Spleen (tissue), 11 donors: Measurements from ENCODE around the gene NUP210. TPM values are rescaled to one million over a fixed set of nuclear protein-coding genes. Genes with fewer than 3 reads are reported as not detected.

Source experiments
- DNase-seq: peaks from one replicate; pipeline ENCODE4 v3.0.0-alpha.2; 2020
- H3K27ac ChIP-seq, 8 donors: fragments of 200-600 bp; sonication (generic) in 7 of 8; 1 replicate in 4 of 8; 2 replicates in 4 of 8; pipeline versions ENCODE4 v1.5.0 to v1.8.0; 2016 to 2021; ENCODE audit warnings: inconsistent platforms in 4 of 8, mild to moderate bottlenecking in 4 of 8, moderate library complexity in 1 of 8
- H3K27me3 ChIP-seq, 7 donors: fragments of 200-600 bp; sonication (generic) in 6 of 7; replicated peaks in 1 of 7; 1 replicate in 4 of 7; 2 replicates in 3 of 7; pipeline versions ENCODE4 v1.5.0 to v1.8.0; 2016 to 2021; ENCODE audit warnings: inconsistent platforms in 3 of 7, mild to moderate bottlenecking in 1 of 7
- H3K36me3 ChIP-seq, 6 donors: fragments of 200-600 bp; sonication (generic) in 5 of 6; 1 replicate in 4 of 6; 2 replicates in 2 of 6; pipeline versions ENCODE4 v1.5.0 to v1.8.0; 2016 to 2021; ENCODE audit warnings: inconsistent platforms in 2 of 6
- H3K4me1 ChIP-seq, 6 donors: fragments of 200-600 bp; sonication (generic) in 5 of 6; 1 replicate in 3 of 6; 2 replicates in 3 of 6; pipeline versions ENCODE4 v1.5.0 to v1.8.0; 2016 to 2021; ENCODE audit warnings: inconsistent platforms in 3 of 6
- H3K4me3 ChIP-seq, 8 donors: fragments of 200-600 bp; sonication (generic) in 7 of 8; 1 replicate in 4 of 8; 2 replicates in 4 of 8; pipeline versions ENCODE4 v1.5.0 to v1.8.0; 2016 to 2021; ENCODE audit warnings: inconsistent platforms in 4 of 8, mild to moderate bottlenecking in 4 of 8, moderate library complexity in 2 of 8
- H3K9me3 ChIP-seq, 8 donors: fragments of 200-600 bp; sonication (generic) in 7 of 8; 1 replicate in 4 of 8; 2 replicates in 4 of 8; pipeline versions ENCODE4 v1.5.0 to v1.8.0; 2016 to 2021; ENCODE audit warnings: inconsistent platforms in 4 of 8
- POLR2A ChIP-seq, 3 donors: fragments of 450-650 bp; IDR thresholded peaks; one replicate each; pipeline ENCODE4 v1.5.1; 2017; ENCODE audit warnings: antibody characterized with exemption in 3 of 3, mild to moderate bottlenecking in 1 of 3
- POLR2AphosphoS5 ChIP-seq, 3 donors: sonication (generic); formaldehyde crosslinking; IDR thresholded peaks; one replicate each; pipeline ENCODE4 v1.5.1; 2017; ENCODE audit warnings: antibody characterized with exemption in 3 of 3
- WGBS, 5 donors: extraction: QIAGEN DNeasy Blood & Tissue Kit in 3 of 5; methylation state at CpG; one replicate each; pipeline versions ENCODE4 v1.1.5 to v1.1.7; 2013 to 2018; 5-methylcytosine and 5-hydroxymethylcytosine counted together
- intact Hi-C: fragments of 100-400 bp; cut with DNase I; formaldehyde crosslinking; loops from one replicate; pipeline ENCODE4 v1.15.0; 2023; ENCODE audit warnings: low total_unique reads
- polyA plus RNA-seq, 3 donors: library from polyadenylated mRNA; stranded (reverse); fragments of 200-250 nt; gene quantifications; one replicate each; pipeline ENCODE4 v1.2.1, GENCODE V29; 2013
- total RNA-seq, 7 donors: library from RNA; depleted of rRNA in 3 of 7; stranded (reverse); fragments of >200 nt in 3 of 7; fragmentation: NEBNext Ultra II Directional in 4 of 7; extraction: Animal tissue kit (Norgen Biotek cat#: 25700) in 4 of 7; gene quantifications; one replicate each; pipeline versions ENCODE4 v1.1.0 to v1.2.1, GENCODE V29; 2016 to 2021
- TF ChIP-seq, protein P1 (sequence below), 11 experiments: fragments of 200-600 bp in 7 of 11; fragments of 450-650 bp in 4 of 11; sonication (generic) in 4 of 11; IDR thresholded peaks in 8 of 11; conservative IDR thresholded peaks in 3 of 11; 1 replicate in 7 of 11; 2 replicates in 4 of 11; pipeline versions ENCODE4 v1.4.0 to v1.8.0; 2016 to 2021; ENCODE audit warnings: antibody characterized with exemption in 11 of 11, inconsistent platforms in 4 of 11, mild to moderate bottlenecking in 1 of 11
- donor health status: healthy with polysubstance abuse.
- donor health status: DM: no; HTN: no; CAD: no; lungs with moderate emphysema.
- donor health status: DM: no; HTN: no; CAD: no.
- donor health status: Bipolar disorder and iron deficiency.
- donor health status: healthy.
- donor health status: DM: no; HTN: no; CAD: no.
- donor health status: DM: yes; HTN: yes; CAD: no.

Gene NUP210
- total and polyA plus RNA-seq, 10 donors: 20.1 to 76.8 (median 58.2) TPM

DNA sequence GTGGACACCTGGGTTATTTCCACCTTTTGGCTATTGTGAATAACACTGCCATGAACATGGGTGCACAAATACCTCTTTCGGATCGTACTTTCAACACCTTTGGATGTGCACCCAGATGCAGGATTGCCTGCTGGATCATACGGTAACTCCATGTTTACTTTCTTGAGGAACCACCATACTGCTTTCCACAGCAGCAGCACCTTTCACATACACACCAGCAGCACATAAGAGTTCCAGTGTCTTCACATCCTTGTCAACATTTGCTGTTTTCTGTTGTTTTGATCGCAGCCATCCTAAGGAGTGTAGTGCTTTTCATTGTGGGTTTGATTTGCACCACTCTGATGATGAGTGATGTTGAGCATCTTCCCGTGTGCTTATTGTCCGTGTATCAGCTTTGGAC is 51.3 kb downstream of the NUP210 start:
- DNase-seq: no peak
- H3K4me3 ChIP-seq: no peak overlapping the region
- intact Hi-C loops: no loop called here
- no peaks in the 10 kb centered on the region for H3K27me3 ChIP-seq
- TF ChIP-seq, protein P1, sequence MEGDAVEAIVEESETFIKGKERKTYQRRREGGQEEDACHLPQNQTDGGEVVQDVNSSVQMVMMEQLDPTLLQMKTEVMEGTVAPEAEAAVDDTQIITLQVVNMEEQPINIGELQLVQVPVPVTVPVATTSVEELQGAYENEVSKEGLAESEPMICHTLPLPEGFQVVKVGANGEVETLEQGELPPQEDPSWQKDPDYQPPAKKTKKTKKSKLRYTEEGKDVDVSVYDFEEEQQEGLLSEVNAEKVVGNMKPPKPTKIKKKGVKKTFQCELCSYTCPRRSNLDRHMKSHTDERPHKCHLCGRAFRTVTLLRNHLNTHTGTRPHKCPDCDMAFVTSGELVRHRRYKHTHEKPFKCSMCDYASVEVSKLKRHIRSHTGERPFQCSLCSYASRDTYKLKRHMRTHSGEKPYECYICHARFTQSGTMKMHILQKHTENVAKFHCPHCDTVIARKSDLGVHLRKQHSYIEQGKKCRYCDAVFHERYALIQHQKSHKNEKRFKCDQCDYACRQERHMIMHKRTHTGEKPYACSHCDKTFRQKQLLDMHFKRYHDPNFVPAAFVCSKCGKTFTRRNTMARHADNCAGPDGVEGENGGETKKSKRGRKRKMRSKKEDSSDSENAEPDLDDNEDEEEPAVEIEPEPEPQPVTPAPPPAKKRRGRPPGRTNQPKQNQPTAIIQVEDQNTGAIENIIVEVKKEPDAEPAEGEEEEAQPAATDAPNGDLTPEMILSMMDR (IDR thresholded peaks at IDR 0.05 in 8 of 11, conservative IDR thresholded peaks at IDR 0.05 in 3 of 11): no peak
- TF ChIP-seq POLR2A (IDR thresholded peaks at IDR 0.05) (no peak), POLR2AphosphoS5 (IDR thresholded peaks at IDR 0.05) (no peak)
- 95 to 98% (median 96%) methylated on average over 6 of the region's 6 CpGs for WGBS, 5 donors
- no peaks in the 10 kb centered on the region for H3K4me1 ChIP-seq
- H3K36me3 ChIP-seq: peaks cover 0 to 100% (median 80%) of the 10 kb centered on the region in 6 donors
- no peak overlapping the region for H3K27ac ChIP-seq
- H3K9me3 ChIP-seq: no peaks in the 10 kb centered on the region

DNA sequence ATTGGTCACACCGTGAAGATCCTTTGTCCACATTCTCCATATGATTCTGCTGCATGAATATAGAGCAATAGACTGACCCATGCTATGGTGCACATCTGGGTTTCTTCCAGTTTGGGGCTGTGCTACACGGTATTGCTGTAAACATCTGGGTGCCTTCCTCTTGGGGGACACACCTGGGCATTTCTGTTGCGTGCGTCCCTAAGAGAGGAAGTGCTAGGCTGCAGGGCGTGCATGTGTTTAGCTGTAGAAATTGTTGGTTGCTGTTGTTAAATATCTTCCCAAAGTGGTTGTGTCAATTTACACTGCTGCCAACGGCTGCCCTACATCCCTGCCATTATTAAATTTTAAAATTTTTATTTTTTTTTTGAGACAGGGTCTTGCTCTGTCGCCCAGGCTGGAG is 52.4 kb downstream of the NUP210 start:
- Histone ChIP-seq H3K36me3 (peaks cover 0 to 100% (median 80%) of the 10 kb centered on the region in 6 donors), H3K4me3 (no peak overlapping the region), H3K27ac (no peak overlapping the region), H3K27me3 (no peaks in the 10 kb centered on the region), H3K9me3 (no peaks in the 10 kb centered on the region), H3K4me1 (peaks cover 0 to 1% (median 0%) of the 10 kb centered on the region in 6 donors)
- TF ChIP-seq POLR2AphosphoS5 (IDR thresholded peaks at IDR 0.05) (no peak), POLR2A (IDR thresholded peaks at IDR 0.05) (no peak)
- TF ChIP-seq, protein P1 (IDR thresholded peaks at IDR 0.05 in 8 of 11, conservative IDR thresholded peaks at IDR 0.05 in 3 of 11): no peak
- intact Hi-C loops: no loop called here
- WGBS, 5 donors: 66 to 75% (median 67%) methylated on average over 7 of the region's 7 CpGs
- no peak for DNase-seq

DNA sequence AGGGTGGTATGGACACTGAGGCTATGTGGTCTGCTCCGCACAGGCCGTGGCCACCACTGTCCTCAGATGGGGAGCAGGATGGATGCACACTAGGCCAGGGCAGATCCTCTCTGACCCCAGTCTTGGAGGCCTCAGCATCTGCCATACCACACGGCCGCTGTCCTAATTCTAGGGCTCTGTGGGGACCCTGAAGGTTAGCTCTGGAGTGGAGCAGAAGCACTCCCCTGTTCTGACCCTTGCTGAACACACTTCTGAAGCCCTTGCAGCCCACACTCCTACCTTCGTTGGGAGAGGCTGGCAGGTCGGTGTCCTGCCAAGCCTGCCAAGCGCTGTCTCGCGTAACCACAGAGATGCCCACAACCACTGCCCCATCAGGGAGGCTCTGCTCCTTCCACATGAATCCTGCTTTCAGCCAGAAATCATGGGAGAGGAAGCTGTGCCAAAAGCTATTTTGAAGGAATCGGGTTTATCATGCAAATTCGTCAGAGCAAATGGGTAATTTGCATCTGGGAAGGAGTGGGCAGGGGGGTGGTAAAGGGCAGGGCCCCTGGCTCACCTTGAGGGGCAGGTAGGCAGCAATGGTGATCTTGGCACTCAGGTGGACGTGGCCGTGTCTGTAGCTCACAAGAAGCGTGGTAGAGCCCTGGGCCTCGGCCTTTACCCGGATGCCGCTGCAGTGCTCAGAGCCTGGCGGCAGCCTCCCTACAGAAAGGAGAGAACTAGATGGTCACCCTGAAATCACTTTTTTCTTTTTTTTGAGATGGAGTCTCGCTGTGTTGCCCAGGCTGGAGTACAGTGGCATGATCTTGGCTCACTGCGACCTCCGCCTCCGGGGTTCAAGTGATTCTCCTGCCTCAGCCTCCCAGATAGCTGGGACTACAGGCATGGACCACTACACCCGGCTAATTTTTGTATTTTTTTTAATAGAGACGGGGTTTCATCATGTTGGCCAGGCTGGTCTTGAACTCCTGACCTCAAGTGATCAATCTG is 54.4 kb downstream of the NUP210 start:
- no peak for DNase-seq
- H3K9me3 ChIP-seq: no peaks in the 10 kb centered on the region
- intact Hi-C loops: no loop called here
- TF ChIP-seq, protein P1 (IDR thresholded peaks at IDR 0.05 in 8 of 11, conservative IDR thresholded peaks at IDR 0.05 in 3 of 11): no peak
- no peak for TF ChIP-seq POLR2AphosphoS5 (IDR thresholded peaks at IDR 0.05)
- TF ChIP-seq POLR2A (IDR thresholded peaks at IDR 0.05): no peak
- peaks cover 0 to 3% (median 0%) of the 10 kb centered on the region in 6 donors for H3K4me1 ChIP-seq
- no peaks in the 10 kb centered on the region for H3K27me3 ChIP-seq
- no peak overlapping the region for H3K4me3 ChIP-seq
- peaks cover 0 to 100% (median 78%) of the 10 kb centered on the region in 6 donors for H3K36me3 ChIP-seq
- 91 to 97% (median 96%) methylated on average over 22 to 24 of the region's 24 CpGs for WGBS, 5 donors
- H3K27ac ChIP-seq: no peak overlapping the region

DNA sequence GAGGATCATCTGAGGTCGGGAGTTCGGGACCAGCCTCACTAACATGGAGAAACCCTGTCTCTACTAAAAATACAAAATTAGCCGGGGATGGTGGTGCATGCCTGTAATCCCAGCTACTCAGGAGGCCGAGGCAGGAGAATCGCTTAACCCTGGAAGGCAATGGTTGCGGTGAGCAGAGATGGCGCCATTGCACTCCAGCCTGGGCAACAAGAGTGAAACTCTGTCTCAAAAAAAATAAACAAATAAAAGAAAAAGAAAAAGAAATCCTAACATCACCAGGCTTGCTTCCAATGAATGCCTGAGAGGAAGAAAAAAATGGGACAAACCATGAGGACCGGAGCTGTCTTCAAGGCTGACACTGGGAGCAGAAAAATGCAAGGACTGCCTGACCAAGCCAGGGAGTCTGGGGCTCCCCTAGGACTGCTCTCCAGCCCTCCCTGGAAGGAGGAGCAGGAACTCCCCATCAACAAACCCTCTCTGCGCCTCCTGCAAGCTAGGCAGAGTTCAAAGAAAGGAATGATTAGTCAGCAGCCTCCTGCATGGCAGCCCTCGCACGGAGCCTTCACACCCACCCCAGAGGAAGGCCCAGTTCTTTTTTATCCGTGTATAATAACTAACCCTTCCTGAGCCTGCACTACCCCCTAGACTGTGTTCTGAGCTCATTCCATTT is 55.4 kb downstream of the NUP210 start:
- Histone ChIP-seq H3K36me3 (peaks cover 0 to 100% (median 79%) of the 10 kb centered on the region in 6 donors), H3K4me3 (no peak overlapping the region), H3K27ac (no peak overlapping the region), H3K4me1 (peaks cover 0 to 3% (median 0%) of the 10 kb centered on the region in 6 donors), H3K27me3 (no peaks in the 10 kb centered on the region), H3K9me3 (no peaks in the 10 kb centered on the region)
- DNase-seq: no peak
- 88 to 91% (median 90%) methylated on average over 12 of the region's 12 CpGs for WGBS, 5 donors
- intact Hi-C loops: no loop called here
- TF ChIP-seq, protein P1 (IDR thresholded peaks at IDR 0.05 in 8 of 11, conservative IDR thresholded peaks at IDR 0.05 in 3 of 11): no peak
- TF ChIP-seq POLR2A (IDR thresholded peaks at IDR 0.05) (no peak), POLR2AphosphoS5 (IDR thresholded peaks at IDR 0.05) (no peak)
